ENCODE measurements around the gene SART3.

The SART3 gene

DNA sequence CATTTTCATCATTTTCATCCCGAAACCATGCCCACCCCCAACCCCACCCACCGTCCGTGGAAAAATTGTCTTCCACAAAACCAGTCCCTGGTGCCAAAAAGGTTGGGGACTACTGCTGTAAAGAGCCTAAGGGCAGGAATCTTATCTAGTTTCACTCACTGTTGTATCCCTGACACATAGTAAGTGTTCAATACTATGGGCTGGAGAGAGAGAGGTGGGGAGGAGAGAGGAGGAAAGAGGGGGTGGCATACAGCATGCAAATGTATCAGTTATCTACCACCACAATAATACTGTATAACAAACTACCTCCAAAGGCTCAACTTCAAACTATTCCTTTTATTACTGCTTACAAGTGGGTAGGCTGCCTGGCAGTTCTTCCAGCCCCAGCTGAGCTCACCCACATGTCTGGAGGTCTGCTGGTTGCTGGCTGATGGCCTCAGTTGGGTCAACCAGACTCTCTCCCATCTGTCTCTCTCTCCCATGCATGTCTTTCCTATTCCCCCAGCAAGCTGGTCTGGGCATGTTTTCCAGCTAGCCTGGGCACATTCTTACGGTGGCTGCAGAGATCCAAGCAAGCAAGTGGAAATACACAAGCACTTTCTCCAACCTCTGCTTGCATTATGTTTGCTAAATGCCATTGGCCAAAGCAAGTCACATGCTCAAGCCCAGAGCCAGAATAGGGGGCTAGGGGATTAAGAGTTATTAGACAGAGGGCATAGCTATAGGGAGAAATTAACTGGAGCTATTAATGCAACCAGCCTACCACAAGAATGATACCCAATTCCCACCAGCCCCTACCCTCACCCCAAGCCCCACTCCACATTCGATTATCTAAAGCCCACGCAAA lies 77.5 kb downstream of the SART3 start:
- DNase-seq = no peak

DNA sequence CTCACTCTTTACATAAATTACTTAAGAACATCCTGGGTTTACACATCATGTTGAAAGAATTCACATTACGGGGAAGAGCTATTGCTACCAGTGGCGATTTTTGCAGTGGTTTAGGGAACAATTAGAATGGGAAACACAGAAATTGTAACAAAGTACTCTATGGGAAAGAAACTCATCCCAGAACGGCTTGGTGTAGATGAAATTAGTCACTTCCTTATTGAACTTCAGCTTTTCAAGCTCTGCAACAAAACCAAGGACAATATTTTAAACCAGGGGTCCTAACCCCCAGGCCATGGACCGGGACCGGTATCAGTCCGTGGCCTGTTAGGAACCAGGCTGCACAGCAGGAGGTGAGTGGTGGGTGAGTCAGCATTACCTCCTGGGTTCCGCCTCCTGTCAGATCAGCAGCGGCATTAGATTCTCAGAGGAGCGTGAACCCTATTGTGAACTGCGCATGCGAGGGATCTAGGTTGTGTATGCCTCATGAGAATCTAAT lies 78.2 kb downstream of the SART3 start:
- no peak for DNase-seq

DNA sequence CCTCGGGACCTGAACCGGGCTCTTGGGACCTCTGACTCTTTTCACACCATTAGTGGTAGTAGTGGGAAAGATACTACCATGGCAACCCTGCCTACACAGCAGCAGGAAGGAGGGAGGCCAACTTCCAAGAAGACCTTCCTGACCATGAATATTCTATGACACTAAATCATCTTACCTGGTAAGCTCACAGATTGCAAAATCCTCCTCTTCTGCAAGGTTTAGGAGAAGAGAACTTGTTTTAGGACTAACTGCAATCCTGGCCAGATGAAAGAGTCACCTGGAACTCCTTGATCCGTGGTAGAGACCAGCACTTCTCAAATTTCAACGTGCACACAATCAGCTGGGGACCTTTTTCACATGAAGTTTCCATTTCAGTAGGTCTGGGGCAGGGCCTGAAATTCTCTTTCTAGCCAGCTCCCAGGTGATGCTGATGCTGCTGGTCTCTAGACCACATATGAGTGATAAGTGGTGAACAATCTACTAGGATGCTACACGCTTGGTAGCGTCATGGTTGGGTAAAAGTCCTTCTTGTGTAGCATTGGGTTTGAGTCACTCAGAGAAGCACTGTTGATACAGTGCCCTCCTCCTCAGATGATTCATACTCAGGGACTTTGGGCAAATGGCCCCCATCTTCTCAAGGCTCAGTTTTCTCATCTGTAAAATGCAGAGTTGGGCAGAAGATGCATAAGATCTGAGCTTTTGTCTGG lies 81.5 kb downstream of the SART3 start:
- no peak for DNase-seq

DNA sequence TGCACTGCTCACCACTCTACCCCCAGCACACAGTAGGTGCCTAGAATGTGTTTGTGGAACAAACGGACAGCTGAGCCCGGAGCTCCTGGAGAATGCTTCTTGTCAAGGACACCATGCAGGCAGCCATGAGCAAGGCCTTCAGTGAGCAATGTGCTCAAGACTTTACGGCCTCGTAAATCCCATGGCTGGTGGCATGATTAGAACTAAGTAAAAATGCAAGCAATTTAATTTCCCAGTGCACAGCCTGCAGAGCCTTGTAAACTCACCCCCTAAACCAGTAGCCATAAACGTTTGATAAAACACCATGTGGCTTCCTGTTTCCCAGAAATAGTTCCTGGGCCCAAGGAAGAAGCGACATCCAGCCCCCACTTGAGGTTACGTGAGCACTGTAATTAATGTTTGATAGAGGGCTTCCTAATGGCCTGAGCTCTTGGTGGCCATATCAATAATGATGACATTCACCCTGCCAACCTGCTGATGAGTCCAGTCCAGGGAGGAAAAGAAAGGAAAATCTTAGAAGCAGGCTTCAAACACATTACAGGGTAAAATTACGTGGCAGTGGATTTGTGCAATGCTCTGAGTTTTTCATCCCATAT lies 82.3 kb downstream of the SART3 start:
- no peak for DNase-seq

DNA sequence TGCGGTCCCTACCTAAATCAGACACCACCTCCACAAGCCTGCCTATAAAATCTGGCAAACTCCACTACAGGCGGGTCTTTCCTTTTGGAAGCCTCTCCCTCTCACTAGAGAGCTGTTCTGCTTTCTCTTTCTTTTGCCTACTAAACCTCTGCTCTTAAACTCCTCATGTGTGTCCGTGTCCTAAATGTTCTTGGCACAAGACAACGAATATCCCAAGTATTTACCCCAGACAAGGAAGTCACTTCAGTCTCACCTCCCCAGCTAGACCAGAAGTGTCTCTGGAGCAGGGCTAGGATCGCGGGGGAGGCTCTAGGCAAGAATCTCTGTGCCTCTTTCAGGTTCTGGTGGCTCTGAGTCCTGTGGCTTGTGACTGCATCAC lies 83.1 kb downstream of the SART3 start:
- DNase-seq = no peak

DNA sequence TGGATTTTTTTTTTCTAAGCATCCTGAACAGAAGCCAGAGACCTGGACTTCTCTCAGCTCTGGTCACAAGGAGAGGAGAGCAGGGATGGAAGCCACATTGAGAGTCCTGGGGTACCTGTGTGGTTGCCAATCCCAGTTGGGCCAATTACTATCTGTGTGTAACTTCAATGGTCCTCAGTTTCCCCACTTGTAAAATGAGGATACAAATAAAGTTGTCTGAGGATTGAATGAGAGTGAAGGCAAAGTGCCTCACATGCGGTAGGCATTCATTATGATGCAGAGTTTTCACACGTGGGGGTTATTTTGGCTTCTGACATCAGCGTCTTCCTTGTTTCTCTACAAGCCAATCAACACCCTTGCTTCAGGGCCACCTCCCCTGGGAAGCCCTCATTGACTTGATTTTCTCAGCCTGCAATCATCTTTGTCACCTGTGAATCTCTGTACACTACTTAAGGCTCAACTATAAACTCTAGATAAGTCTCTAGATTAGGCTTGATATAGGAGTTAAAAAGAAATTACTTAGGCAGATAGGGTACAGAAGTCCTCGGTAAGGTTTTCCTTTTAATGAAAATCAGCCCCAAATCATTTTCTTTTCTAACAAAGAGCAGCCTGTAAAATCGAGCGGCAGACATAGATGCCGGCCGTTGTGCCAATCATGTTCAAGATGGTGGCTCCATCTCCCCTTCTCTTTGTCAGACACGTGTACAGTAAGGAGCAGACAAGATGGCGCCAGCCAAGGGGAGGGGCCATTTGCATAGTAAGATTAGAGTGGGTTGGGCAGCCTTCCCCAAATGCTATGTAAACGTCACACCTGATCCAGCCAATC lies 83.7 kb downstream of the SART3 start:
- DNase-seq = no peak

DNA sequence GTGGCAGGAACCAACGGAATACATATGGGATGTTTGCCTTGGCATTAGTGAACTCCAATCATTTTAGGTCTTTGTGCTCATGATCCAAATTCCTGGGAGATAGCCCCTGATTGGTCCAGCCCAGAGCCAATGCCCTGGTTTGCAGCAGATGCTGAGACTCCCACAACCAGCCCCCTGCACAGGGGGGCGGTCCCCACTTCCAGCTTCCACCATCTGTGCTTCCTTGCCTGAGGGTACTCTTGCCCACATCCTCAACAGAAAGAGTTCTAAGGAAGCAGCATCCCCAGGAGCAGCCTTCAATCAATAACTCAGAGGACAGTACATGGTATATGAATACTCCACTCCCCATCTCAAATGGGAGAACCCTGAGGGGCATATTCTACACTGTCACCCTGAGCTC lies 85.6 kb downstream of the SART3 start:
- DNase-seq = no peak

DNA sequence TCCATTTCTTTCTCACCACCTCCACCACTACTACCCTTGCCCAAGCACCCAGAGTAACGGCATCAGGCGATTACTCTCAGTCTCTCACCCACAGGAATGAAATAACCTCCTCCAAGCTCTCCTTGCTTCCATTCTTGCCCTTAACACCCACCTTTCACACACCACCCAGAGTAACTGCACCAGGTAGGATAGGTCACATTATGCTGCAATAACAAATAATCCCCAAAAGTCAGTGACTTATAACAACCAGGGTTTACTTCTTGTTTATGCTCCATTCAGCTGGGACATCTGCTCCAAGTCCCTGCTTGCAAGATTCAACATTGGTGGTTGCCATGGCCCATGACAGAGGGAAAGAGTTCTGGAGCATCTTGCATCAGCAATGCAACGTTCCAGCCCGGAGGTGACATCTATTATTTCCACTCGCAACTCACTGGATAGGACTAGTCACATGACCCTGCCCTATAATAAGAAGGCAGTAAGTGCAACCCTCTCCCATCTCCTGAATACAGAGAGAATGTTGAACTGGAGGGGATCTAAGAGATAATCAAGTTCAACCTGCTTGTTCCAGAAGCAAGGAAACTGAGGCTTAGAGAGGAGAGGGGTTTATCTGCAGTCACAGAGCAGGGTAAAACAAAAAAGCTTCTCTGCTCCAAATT lies 87.4 kb downstream of the SART3 start:
- DNase-seq = no peak
